HG03097 (cell line): ENCODE results near the gene SLC13A3.

Experiments
- ATAC-seq: cut with Tn5 transposase; IDR thresholded peaks from one replicate; pipeline ENCODE4 v1.9.1; 2021; ENCODE audit not compliant: unreplicated experiment, low FRiP score

SLC13A3 gene

DNA sequence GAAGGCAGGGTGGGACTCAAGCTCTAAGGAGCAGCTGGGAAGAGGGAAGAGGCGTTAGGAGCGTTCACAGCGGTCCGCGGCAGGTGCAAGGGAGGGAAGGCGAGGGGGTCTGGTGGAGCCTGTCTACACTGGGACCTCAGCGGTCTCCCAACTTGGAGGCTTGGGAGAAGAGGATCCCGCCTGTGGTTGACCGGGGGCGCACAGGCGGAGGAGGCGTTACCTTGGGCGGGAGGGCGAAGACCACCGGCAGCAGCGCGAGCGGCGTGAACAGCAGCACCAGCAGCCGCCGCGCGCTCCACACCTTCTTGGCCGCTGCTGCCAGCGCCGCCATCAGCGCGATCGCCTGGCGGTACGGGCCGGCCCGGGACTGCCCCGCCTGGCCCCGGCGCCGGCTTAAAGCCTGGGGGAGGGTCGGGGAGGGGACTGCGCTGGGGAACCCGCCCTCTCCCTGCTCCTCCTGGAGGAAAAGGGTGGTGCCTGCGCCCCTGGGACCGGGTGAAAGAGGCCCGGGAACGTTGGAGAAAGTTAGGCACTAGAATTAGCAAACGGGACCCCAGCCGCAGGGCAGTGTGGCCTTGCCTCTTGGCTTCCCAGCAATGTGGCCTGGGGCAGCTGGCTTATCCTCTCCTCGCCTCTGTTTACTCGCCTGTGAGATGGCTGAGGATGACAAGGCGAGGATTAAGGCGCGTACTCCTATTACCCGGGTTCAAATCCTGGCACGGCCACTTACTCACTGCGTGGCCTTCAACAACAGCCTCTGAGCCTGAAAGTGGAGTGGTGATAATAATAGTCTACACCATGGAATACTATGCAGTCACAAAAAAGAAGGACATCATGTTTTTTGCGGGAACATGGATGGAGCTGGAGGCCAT lies at the start of gene SLC13A3:
Gene SLC13A3 (minus strand): TSS at position 369 of the 872 bp plus-strand sequence. CDS start 38 bp downstream, at position 331.
- ATAC-seq: no peak

- no peak for ATAC-seq
These were observed 49.8 kb upstream of the SLC13A3 start for GRCh38 chr20:46701057-46701456.

DNA sequence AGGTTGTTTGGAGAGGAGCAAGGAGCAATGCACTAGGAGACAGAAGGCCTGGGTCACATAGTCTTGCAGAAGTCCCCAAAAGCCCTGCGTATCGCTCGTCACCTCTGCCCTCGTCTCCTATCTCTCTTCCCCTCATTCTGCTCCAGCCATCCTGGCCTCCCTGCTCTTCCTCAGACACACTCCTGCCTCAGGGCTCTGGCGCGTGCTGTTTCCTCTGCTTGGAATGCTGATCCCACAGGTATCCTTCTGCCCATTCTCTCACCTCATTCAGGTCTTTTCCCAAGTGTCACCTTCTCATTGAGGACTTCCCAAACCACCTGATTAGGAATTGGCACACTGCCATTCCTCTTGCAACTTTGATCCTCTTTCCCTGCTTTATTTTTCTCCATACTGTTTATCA lies 49.2 kb upstream of the SLC13A3 start:
- no peak for ATAC-seq

DNA sequence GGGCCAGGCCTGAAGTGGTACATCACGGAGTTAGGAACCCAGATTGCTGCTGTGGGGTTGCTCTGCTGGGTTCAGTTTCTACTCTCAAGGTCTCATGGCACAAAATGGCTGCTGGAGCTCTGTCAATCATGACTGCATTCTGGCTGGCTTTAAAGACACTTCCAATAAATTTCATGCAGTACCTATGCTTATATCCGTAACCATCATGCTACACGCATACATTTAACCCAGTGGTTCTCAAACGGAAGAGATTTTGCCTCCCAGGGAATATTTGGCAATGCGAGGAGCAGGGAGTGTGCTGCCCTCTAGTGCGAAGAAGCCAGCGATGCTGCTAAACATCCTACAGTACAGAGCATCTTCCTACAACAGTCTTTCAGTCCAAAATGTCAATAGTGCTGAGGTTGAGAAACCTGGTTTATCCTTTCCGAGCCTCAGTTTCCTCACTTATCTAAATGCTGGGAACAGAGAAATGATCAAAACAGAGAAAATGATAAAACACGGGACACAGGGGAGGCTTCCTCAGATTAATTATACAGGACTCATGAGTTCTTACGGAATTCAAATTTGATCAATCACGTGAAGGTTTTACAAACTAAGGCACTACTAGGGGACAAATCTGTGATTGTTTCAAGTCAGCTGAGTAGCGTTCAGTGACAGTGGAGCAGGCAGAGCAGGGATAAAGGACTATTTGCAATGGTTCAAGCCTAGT lies 48.5 kb upstream of the SLC13A3 start:
- no peak for ATAC-seq

DNA sequence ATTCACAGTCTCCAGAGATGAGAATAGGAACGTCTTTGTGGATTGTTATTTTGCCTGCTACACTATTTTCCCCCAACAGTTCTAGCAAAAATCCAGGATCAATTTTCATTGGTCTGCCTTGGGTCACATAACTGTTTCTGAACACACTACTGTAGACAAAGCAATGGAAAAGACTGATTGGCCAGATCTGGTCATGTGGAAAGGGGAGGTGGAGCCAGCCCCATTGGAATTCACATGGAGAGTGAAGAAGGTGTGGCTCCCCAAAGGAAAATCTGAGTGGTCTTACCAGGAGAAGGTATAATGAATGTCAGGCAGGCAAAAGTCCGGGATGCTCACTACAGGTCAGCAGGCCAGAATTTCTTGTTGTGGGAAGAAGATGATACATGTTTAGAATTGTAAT lies 47.5 kb upstream of the SLC13A3 start:
- no peak for ATAC-seq

DNA sequence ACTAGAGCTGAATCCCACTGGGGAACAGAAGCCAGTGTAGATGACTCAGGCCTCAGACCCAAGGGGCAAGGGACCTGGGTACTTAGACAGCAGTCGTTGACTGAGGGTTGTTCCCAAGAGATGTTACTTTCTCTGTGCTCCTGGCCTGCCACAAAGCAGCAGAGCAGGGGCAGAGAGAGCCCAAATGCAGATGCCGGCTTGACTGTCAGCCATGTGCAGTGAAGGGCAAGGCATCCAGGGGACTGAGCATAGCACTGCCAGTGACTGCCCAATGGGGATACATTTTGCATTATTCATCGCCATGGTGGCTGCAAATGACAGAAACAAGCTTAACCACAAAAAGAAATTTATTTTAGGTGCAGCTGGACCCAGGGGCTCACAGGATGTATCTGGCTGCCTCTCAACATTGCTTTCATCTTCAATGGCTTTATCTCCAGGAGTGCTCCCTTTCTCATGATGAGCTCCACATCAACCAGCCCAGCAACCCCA lies 45.6 kb upstream of the SLC13A3 start:
- ATAC-seq: no peak

DNA sequence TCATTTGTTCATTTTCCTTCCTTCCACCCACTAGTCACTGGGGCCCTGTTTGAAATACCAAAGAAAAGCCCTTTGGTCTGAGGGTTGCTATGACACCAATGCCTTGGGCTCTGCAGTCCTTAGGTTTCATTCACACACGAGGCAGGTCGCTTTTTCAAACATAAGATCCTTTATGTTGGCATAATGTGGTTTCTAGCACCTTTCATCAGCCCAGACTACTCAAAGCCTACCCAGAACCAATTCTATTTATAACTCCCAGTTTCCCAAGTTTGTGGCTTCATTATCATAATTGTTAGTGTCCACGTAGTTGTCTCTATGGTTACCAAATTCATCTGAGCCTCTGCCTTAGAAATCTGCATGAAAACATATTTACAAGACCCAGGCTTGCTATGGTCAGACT lies 44.6 kb upstream of the SLC13A3 start:
- ATAC-seq: no peak

DNA sequence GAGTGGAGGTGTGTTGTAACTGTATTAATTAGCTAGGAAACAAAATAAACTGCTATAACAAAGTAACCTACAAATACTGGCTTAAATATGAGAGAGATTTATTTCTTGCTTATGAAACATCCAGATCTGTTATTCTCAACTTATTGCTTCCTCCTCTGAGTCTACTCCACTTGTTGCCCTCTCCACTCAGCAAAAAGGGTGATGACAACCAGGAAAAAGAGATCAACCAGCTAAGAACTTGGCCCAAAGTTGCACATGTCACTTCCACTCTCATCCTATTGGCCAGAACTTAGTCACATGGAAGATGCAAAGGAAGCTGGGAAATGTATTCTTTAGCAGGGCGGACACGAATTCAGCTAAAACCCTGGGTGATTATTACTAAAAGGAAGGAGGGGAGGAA lies 43.2 kb upstream of the SLC13A3 start:
- ATAC-seq: no peak

DNA sequence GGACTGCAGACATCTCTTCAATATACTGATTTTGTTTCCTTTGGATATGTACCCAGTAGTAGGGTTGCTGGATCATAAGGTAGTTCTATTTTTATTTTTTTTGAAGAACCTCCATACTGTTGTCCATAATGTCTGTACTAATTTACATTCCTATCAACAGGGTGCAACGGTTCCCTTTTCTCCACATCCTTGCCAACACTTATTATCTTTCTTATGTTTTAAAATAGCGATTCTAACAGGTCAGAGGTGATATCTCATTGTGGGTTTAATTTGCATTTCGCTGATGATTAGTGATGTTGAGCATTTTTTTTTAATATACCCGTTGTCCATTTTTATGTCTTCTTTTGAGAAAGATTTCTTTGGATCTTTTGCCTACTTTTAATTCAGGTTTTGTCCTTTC lies 39.9 kb upstream of the SLC13A3 start:
- no peak for ATAC-seq

GRCh38 chr20:46690219-46691106 lies 39.2 kb upstream of the SLC13A3 start:
- ATAC-seq: no peak

DNA sequence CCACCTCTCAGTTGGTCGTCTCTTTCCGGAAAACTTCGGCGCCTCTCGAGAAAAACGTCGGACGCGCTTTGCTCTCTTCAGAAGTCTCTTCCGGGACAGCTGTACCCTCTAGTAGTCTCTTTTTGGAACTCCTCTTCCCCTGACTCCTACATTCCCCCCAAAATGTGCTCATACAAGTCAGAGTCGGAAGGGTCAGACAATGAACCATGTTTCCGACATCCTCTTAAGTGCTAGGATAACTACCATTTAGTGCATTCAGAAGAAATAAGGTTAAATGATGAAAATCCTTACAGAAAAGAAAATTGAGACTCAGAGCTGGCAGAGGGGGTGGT lies 38.5 kb upstream of the SLC13A3 start:
- no peak for ATAC-seq

DNA sequence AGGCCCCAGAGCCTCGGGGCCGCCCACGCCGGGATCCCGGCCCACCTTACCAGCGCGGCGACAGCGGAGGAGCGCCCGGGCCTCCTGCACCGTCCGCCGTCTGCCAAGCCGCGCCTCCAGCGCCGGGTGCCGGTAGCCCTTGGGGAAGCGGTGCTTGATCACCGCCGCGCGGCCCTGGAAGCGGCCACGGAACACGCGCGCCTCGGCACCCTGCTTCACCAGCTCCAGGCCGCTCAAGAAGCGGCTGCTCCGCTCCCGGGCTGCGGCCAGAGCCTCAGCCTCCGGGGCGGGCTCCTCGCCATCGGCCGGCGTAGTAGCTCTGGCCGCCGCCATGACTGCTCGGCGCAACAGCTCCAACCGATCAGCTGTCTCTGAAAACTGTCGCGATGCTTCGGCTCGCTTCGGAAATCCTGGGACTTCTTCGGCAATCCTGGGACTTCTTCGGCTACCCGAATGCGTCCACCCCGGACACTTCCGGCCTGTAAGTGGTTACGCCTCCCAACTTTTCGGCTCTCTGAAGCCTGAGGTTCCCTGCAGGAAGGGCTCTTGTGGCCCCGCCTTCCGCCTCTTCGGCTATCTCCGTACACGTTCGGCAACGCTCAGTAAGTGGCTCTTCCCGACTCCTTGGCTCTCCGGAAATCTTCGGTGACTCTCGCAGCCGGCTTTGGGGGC lies 38.0 kb upstream of the SLC13A3 start, which contains the start of gene TP53RK:
Gene TP53RK (minus strand): TSS at position 363 of the 672 bp plus-strand sequence. CDS start 30 bp downstream, at position 333.
- ATAC-seq: peak; percentile 91

- ATAC-seq: no peak
These were observed 37.2 kb upstream of the SLC13A3 start for GRCh38 chr20:46688151-46689081.

GRCh38 chr20:46683939-46684750 lies 32.9 kb upstream of the SLC13A3 start:
- ATAC-seq: no peak

DNA sequence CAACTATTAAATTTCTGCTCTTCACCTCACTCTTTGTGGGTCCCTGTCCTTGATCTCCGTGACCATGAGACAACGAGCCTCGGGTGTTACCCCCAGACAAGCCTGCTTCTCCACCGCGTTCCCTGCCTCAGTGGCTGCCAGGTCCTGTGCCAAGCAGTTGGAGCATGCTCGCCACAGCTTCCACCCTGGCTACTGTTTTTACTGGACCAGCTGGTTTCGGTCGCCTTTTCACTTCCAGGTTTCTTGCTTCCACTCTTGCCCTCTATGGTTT lies 32.3 kb upstream of the SLC13A3 start:
- ATAC-seq: no peak

DNA sequence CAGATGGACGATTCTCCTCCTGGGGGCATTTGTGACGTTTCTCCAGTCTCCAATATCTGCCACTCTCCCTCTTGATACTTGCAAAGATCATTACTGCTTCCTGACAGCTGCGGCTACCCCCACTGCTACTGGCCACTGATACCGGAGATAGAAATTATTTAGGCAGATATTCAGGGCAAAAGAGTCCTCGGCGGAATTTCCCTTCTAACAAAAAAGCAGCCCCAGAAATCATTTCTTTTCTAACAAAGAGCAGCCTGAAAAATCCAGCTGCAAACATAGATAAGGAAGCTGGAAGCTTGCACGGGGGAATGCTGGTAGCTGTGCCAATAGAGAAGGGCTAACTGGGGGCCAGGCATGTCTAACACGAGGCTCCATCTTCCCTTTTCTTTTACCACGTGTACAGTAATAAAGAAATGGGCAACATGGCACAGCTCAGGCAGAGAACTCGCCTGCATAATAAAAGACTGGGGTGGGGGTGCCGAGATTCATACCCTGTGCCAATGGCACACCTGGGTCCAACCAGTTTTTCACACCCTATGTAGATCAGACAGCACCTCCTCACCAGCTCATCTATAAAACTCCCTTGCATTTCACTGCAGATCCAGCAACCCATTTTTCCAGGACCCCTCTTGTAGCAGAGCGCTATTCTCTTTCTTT lies 31.9 kb upstream of the SLC13A3 start:
- no peak for ATAC-seq

DNA sequence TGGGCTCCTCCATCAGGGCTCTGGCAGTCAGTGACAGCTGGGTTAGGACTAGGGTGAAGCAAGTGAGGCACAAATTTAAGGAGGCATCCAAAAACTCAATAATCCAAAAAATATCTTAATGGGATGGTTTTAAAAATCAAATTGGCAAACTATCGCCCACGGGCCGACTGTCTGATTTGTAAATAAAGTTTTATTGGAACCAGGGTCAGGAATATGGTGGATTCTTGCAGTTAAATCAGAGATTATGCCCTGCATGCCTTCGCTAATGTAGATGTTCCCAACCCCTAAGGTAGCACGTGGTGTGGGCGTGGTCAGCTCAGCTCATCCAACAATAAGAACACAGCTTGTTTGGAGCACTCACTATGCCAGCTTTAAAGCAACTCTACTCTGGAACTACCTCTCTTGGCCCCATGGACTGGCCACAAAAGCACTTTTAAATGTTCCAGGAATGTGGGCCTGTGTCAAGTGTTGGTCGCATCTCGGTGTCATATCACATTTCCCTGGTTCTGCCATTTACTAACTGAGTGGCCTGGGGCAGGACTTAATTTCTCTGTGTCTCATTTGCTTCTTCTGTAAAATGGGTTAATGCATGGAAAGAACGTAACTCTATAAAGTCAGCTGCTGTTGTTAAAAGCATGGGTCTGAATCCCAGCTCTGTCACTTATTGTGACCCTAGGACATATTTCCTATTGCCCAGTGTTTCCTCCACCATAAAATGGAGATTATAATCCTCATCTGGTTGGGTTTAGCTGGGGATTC lies 31.0 kb upstream of the SLC13A3 start:
- no peak for ATAC-seq
